Loucy (cell line): ENCODE data around the gene ZFR2.

Experiments used
- EZH2phosphoT487 ChIP-seq: fragments of 200-600 bp; IDR thresholded peaks from 2 replicates; pipeline ENCODE4 v1.6.1; 2018; ENCODE audit warnings: antibody characterized with exemption, mild to moderate bottlenecking, moderate library complexity, borderline replicate concordance
- TF ChIP-seq, protein P1 (sequence below): fragments of 200-600 bp; sonication (generic); conservative IDR thresholded peaks from 2 replicates; pipeline ENCODE4 v1.5.1; 2014; ENCODE audit warnings: mild to moderate bottlenecking, antibody characterized with exemption, low read length

DNA sequence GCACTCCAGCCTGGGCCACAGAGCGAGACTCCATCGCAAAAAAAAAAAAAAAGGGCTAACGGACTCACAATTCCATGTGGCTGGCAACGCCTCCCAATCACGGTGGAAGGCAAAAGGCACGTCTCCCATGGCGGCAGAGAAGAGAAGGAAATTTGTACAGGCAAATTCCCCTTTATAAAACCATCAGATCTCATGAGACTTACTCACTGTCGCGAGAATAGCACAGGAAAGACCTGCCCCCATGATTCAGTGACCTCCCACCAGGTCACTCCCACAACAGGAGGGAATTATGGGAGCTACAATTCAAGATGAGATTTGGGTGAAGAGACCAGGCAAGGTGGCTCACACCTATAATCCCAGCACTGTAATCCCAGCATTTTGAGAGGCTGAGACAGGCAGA, 45.4 kb upstream of the ZFR2 start:
- TF ChIP-seq, protein P1, sequence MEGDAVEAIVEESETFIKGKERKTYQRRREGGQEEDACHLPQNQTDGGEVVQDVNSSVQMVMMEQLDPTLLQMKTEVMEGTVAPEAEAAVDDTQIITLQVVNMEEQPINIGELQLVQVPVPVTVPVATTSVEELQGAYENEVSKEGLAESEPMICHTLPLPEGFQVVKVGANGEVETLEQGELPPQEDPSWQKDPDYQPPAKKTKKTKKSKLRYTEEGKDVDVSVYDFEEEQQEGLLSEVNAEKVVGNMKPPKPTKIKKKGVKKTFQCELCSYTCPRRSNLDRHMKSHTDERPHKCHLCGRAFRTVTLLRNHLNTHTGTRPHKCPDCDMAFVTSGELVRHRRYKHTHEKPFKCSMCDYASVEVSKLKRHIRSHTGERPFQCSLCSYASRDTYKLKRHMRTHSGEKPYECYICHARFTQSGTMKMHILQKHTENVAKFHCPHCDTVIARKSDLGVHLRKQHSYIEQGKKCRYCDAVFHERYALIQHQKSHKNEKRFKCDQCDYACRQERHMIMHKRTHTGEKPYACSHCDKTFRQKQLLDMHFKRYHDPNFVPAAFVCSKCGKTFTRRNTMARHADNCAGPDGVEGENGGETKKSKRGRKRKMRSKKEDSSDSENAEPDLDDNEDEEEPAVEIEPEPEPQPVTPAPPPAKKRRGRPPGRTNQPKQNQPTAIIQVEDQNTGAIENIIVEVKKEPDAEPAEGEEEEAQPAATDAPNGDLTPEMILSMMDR, result no peak
- no peak for TF ChIP-seq EZH2phosphoT487
